Measurements from ENCODE around the gene KCNK5.

GRCh38 chr6:39151211-39151610 is 78.1 kb downstream of the KCNK5 start:
- TF ChIP-seq CTCF (IDR thresholded peaks at IDR 0.05 in 4 of 5, conservative IDR thresholded peaks at IDR 0.05 in 1 of 5), result no peak
- TF ChIP-seq POLR2A (IDR thresholded peaks at IDR 0.05), result no peak

Measured in gastrocnemius medialis (tissue), 4 donors.